ENCODE measurements around the gene PPP4R3A.

DNA sequence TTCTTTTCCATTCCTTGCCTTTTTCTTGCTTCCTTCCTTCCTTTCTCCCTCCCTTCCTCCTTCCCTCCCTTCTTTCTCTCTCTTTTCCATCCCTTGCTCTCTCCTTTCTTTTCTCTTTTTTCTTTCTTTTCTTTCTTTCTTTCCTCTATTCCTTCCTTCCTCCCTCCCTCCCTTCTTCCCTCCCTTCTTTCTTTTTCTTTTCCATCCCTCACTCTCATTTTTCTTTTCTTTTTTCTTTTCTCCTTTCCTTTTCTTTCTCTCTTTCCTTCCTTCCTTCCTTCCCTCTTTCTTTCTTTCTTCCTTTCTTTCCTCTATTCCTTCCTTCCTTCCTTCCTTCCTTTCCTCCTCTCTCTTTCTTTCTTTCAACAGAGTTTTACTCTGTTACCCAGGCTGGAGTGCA lies 35.1 kb upstream of the PPP4R3A start:
- TF ChIP-seq, protein P1, sequence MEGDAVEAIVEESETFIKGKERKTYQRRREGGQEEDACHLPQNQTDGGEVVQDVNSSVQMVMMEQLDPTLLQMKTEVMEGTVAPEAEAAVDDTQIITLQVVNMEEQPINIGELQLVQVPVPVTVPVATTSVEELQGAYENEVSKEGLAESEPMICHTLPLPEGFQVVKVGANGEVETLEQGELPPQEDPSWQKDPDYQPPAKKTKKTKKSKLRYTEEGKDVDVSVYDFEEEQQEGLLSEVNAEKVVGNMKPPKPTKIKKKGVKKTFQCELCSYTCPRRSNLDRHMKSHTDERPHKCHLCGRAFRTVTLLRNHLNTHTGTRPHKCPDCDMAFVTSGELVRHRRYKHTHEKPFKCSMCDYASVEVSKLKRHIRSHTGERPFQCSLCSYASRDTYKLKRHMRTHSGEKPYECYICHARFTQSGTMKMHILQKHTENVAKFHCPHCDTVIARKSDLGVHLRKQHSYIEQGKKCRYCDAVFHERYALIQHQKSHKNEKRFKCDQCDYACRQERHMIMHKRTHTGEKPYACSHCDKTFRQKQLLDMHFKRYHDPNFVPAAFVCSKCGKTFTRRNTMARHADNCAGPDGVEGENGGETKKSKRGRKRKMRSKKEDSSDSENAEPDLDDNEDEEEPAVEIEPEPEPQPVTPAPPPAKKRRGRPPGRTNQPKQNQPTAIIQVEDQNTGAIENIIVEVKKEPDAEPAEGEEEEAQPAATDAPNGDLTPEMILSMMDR (conservative IDR thresholded peaks at IDR 0.05 in 1 of 2, IDR thresholded peaks at IDR 0.05 in 1 of 2; ENCODE audit: extremely low read depth in 1 of 2, insufficient read depth in 1 of 2, low read depth in 1 of 2, low read length in 2 of 2): no peak
- TF ChIP-seq EZH2 (IDR thresholded peaks at IDR 0.05; ENCODE audit: borderline replicate concordance, low read length): no peak
